H9 (cell line): ENCODE results near the gene P2RX7. TPM values are rescaled to one million over a fixed set of nuclear protein-coding genes. Genes with fewer than 3 reads are reported as not detected.

ENCODE experiments used
- DNase-seq: peaks from one replicate; pipeline ENCODE4 v3.0.0-alpha.2; 2017
- H2AFZ ChIP-seq: one replicate; pipeline ENCODE4 v1.6.1; 2013; ENCODE audit warnings: mild to moderate bottlenecking, low read length, control low read depth, moderate library complexity
- H2AK5ac ChIP-seq: 2 replicates; pipeline ENCODE4 v1.6.1; 2013; ENCODE audit warnings: low read length, control low read depth, mixed read lengths; ENCODE audit not compliant: insufficient read length
- H2BK120ac ChIP-seq: one replicate; pipeline ENCODE4 v1.6.1; 2013; ENCODE audit warnings: low read depth, mild to moderate bottlenecking, low read length, control low read depth, inconsistent platforms; ENCODE audit not compliant: poor library complexity, severe bottlenecking
- H2BK12ac ChIP-seq: 2 replicates; pipeline ENCODE4 v1.6.1; 2013; ENCODE audit warnings: low read length, control low read depth, mixed read lengths, low read depth; ENCODE audit not compliant: insufficient read length
- H2BK15ac ChIP-seq: 2 replicates; pipeline ENCODE4 v1.6.1; 2013; ENCODE audit warnings: low read depth, low read length, control low read depth
- H2BK20ac ChIP-seq: one replicate; pipeline ENCODE4 v1.6.1; 2013; ENCODE audit warnings: low read depth, mild to moderate bottlenecking, low read length, control low read depth, inconsistent platforms; ENCODE audit not compliant: poor library complexity, severe bottlenecking
- H2BK5ac ChIP-seq: 2 replicates; pipeline ENCODE4 v1.6.1; 2013; ENCODE audit warnings: low read length, control low read depth, mixed read lengths; ENCODE audit not compliant: insufficient read length
- H3K14ac ChIP-seq: 2 replicates; pipeline ENCODE4 v1.6.1; 2013; ENCODE audit warnings: low read length, control low read depth; ENCODE audit not compliant: insufficient read depth
- H3K18ac ChIP-seq: 2 replicates; pipeline ENCODE4 v1.6.1; 2013; ENCODE audit warnings: low read depth, mild to moderate bottlenecking, mixed read lengths, low read length, control low read depth; ENCODE audit not compliant: insufficient read length
- H3K23ac ChIP-seq: 2 replicates; pipeline ENCODE4 v1.6.1; 2013; ENCODE audit warnings: low read length, control low read depth, mixed read lengths, low read depth; ENCODE audit not compliant: insufficient read length
- H3K23me2 ChIP-seq: 2 replicates; pipeline ENCODE4 v1.6.1; 2013; ENCODE audit warnings: low read depth, mild to moderate bottlenecking, mixed read lengths, low read length, control low read depth; ENCODE audit not compliant: insufficient read length, poor library complexity, severe bottlenecking
- H3K27ac ChIP-seq: 2 replicates; pipeline ENCODE4 v1.5.1; 2013; ENCODE audit warnings: low read length, control low read depth, mixed read lengths, low read depth; ENCODE audit not compliant: insufficient read length
- H3K27me3 ChIP-seq: 2 replicates; pipeline ENCODE4 v1.6.1; 2013; ENCODE audit warnings: low read length, control low read depth, inconsistent platforms; ENCODE audit not compliant: insufficient read depth
- H3K4ac ChIP-seq: 2 replicates; pipeline ENCODE4 v1.6.1; 2013; ENCODE audit warnings: low read depth, mild to moderate bottlenecking, control low read depth, inconsistent platforms, low read length, moderate library complexity
- H3K4me1 ChIP-seq: 2 replicates; pipeline ENCODE4 v1.6.1; 2013; ENCODE audit warnings: low read length, control low read depth, inconsistent platforms; ENCODE audit not compliant: insufficient read depth
- H3K4me2 ChIP-seq: 2 replicates; pipeline ENCODE4 v1.6.1; 2013; ENCODE audit warnings: low read length, control low read depth, mixed read lengths; ENCODE audit not compliant: insufficient read length, insufficient read depth
- H3K56ac ChIP-seq: 2 replicates; pipeline ENCODE4 v1.6.1; 2013; ENCODE audit warnings: low read depth, mild to moderate bottlenecking, mixed read lengths, low read length, control low read depth; ENCODE audit not compliant: insufficient read length
- H3K79me1 ChIP-seq: 2 replicates; pipeline ENCODE4 v1.6.1; 2013; ENCODE audit warnings: low read depth, mild to moderate bottlenecking, moderate library complexity, low read length, control low read depth, inconsistent platforms; ENCODE audit not compliant: insufficient read depth, poor library complexity, severe bottlenecking
- H3K79me2 ChIP-seq: 2 replicates; pipeline ENCODE4 v1.6.1; 2013; ENCODE audit warnings: low read length, control low read depth, inconsistent platforms; ENCODE audit not compliant: insufficient read depth
- H3K9ac ChIP-seq: 2 replicates; pipeline ENCODE4 v1.6.1; 2013; ENCODE audit warnings: low read length, control low read depth, mixed read lengths; ENCODE audit not compliant: insufficient read length; ENCODE audit errors: extremely low read depth
- H3K9me3 ChIP-seq: one replicate; pipeline ENCODE4 v1.6.1; 2013; ENCODE audit warnings: low read depth, low read length, inconsistent platforms; ENCODE audit not compliant: control insufficient read depth
- H3T11ph ChIP-seq: one replicate; pipeline ENCODE4 v1.6.1; 2013; ENCODE audit warnings: mild to moderate bottlenecking, low read length, control low read depth, inconsistent platforms
- H4K20me1 ChIP-seq: one replicate; pipeline ENCODE4 v1.6.1; 2013; ENCODE audit not compliant: control insufficient read depth, insufficient read length, insufficient read depth
- H4K5ac ChIP-seq: 2 replicates; pipeline ENCODE4 v1.6.1; 2013; ENCODE audit warnings: low read depth, mild to moderate bottlenecking, mixed read lengths, low read length, control low read depth; ENCODE audit not compliant: insufficient read length
- H4K8ac ChIP-seq: replicated peaks from 2 replicates; pipeline ENCODE4 v1.6.1; 2013; ENCODE audit warnings: low read length, control low read depth, mixed read lengths, low read depth; ENCODE audit not compliant: insufficient read length
- H4K91ac ChIP-seq: 2 replicates; pipeline ENCODE4 v1.6.1; 2013; ENCODE audit warnings: low read depth, mild to moderate bottlenecking, moderate library complexity, mixed read lengths, low read length, control low read depth; ENCODE audit not compliant: insufficient read length
- H3K27ac Mint-ChIP-seq, 3 experiments: 2 replicates in 2 of 3; 3 replicates in 1 of 3; pipeline ENCODE4 v1.8.0; 2020 to 2021; ENCODE audit warnings: mixed read lengths in 3 of 3, mild to moderate bottlenecking in 1 of 3, moderate library complexity in 1 of 3
- H3K27me3 Mint-ChIP-seq: 2 replicates; pipeline ENCODE4 v1.8.0; 2021; ENCODE audit warnings: low read depth, mild to moderate bottlenecking, moderate library complexity, mixed read lengths
- H3K36me3 Mint-ChIP-seq, 3 experiments: 2 replicates in 2 of 3; 3 replicates in 1 of 3; pipeline ENCODE4 v1.8.0; 2020 to 2021; ENCODE audit warnings: low read depth in 3 of 3, mixed read lengths in 3 of 3; ENCODE audit not compliant: insufficient read depth in 1 of 3
- H3K4me1 Mint-ChIP-seq, 2 experiments: 2 replicates each; pipeline ENCODE4 v1.8.0; 2020; ENCODE audit warnings: mixed read lengths in 2 of 2
- H3K4me3 Mint-ChIP-seq, 2 experiments: 2 replicates in 1 of 2; 3 replicates in 1 of 2; pipeline ENCODE4 v1.8.0; 2020 to 2021; ENCODE audit warnings: mild to moderate bottlenecking in 2 of 2, mixed read lengths in 2 of 2, moderate library complexity in 1 of 2
- H3K9me3 Mint-ChIP-seq, 2 experiments: 2 replicates in 1 of 2; 3 replicates in 1 of 2; pipeline ENCODE4 v1.8.0; 2020; ENCODE audit warnings: mild to moderate bottlenecking in 2 of 2, mixed read lengths in 2 of 2, moderate library complexity in 1 of 2
- WGBS: extraction: QIAGEN DNeasy Blood & Tissue Kit; methylation state at CpG from one replicate; pipeline ENCODE4 v1.1.7; 2013; ENCODE audit warnings: missing lambda C conversion rate, low lambda C conversion rate, mixed read lengths; ENCODE audit not compliant: insufficient read length; ENCODE audit errors: extremely low coverage; 5-methylcytosine and 5-hydroxymethylcytosine counted together
- total RNA-seq: library from RNA; stranded (reverse); gene quantifications from 2 replicates; pipeline ENCODE4 v1.2.1, GENCODE V29; 2021
- TF ChIP-seq, protein P1 (sequence below): fragments of 200-600 bp; sonication (generic); conservative IDR thresholded peaks from 3 replicates; pipeline ENCODE4 v1.8.0; 2021; ENCODE audit warnings: antibody characterized with exemption, mild to moderate bottlenecking

The P2RX7 gene
- total RNA-seq, 1 experiment from 2014 or later, result 0.09 TPM

DNA sequence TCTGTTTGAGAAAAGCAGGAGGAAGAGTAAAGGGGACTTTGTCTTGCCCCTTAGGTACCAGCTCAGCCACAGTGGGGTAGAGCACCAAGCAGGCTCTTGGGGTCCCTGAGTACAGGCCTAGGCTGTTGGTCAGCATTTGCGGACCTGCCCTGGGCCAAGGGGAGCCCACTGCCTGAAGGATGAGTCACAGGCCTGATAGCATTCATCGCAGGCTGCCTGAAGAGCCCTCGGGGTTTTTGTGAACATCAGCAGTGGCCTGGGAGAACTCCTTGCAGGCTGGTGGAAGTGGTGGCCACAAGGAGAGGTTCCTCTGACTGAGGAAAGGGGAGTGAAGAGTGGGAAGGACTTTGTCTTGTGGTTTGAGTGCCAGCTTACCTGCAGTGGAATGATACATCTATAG lies 25.0 kb upstream of the P2RX7 start:
- Histone ChIP-seq H3K9me3 (no peaks in the 10 kb centered on the region), H3K18ac (no peak overlapping the region), H3K79me2 (no peaks in the 10 kb centered on the region), H3K23ac (no peak overlapping the region), H3K56ac (no peak overlapping the region), H2BK20ac (no peak overlapping the region), H4K20me1 (no peaks in the 10 kb centered on the region), H2BK15ac (no peak overlapping the region), H4K8ac (no peak overlapping the region), H2AK5ac (no peak overlapping the region), H3K4ac (no peak overlapping the region), H3K4me2 (no peak overlapping the region), H4K5ac (no peak overlapping the region), H3T11ph (no peak overlapping the region), H3K79me1 (no peaks in the 10 kb centered on the region), H3K27ac (no peak overlapping the region), H3K9ac (no peak overlapping the region), H2BK120ac (no peak overlapping the region), H2BK12ac (no peak overlapping the region), H4K91ac (no peak overlapping the region), H3K14ac (no peak overlapping the region; the same call in 1 of the 2 replicates), H3K27me3 (no peaks in the 10 kb centered on the region), H3K23me2 (no peaks in the 10 kb centered on the region), H2BK5ac (no peak overlapping the region), H2AFZ (no peak overlapping the region), H3K4me1 (no peaks in the 10 kb centered on the region)
- no peak overlapping the region for H3K27ac Mint-ChIP-seq
- H3K36me3 Mint-ChIP-seq, result no peaks in the 10 kb centered on the region
- DNase-seq, result no peak
- peaks cover 0 to 3% of the 10 kb centered on the region in 2 experiments; a peak in 1 of 4 replicates for H3K4me1 Mint-ChIP-seq
- no peaks in the 10 kb centered on the region; a peak in 3 of 5 replicates for H3K9me3 Mint-ChIP-seq
- TF ChIP-seq, protein P1, sequence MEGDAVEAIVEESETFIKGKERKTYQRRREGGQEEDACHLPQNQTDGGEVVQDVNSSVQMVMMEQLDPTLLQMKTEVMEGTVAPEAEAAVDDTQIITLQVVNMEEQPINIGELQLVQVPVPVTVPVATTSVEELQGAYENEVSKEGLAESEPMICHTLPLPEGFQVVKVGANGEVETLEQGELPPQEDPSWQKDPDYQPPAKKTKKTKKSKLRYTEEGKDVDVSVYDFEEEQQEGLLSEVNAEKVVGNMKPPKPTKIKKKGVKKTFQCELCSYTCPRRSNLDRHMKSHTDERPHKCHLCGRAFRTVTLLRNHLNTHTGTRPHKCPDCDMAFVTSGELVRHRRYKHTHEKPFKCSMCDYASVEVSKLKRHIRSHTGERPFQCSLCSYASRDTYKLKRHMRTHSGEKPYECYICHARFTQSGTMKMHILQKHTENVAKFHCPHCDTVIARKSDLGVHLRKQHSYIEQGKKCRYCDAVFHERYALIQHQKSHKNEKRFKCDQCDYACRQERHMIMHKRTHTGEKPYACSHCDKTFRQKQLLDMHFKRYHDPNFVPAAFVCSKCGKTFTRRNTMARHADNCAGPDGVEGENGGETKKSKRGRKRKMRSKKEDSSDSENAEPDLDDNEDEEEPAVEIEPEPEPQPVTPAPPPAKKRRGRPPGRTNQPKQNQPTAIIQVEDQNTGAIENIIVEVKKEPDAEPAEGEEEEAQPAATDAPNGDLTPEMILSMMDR, result no peak
- peaks cover 3% of the 10 kb centered on the region for H3K27me3 Mint-ChIP-seq
- no CpG with 5 or more reads among the region's 3 CpGs for WGBS
- no peak overlapping the region for H3K4me3 Mint-ChIP-seq
